Prostate gland (tissue), 2 donors: ENCODE measurements around the gene PDGFA. TPM values are rescaled to one million over a fixed set of nuclear protein-coding genes. Genes with fewer than 3 reads are reported as not detected.

Experiments used
- DNase-seq: peaks from one replicate; pipeline ENCODE4 v3.0.0-alpha.2; 2019; ENCODE audit warnings: low spot score
- H3K27ac ChIP-seq, 2 donors: fragments of 200-600 bp; sonication (generic); 2 replicates each; pipeline ENCODE4 v1.5.1; 2017 to 2019
- H3K27me3 ChIP-seq: fragments of 200-600 bp; sonication (generic); replicated peaks from 2 replicates; pipeline ENCODE4 v1.5.1; 2019; ENCODE audit not compliant: insufficient read depth
- H3K36me3 ChIP-seq, 2 donors: fragments of 200-600 bp; sonication (generic); 1 replicate in 1 of 2; 2 replicates in 1 of 2; pipeline versions ENCODE4 v1.5.1 to v1.8.1; 2017 to 2019
- H3K4me1 ChIP-seq: fragments of 200-600 bp; sonication (generic); replicated peaks from 2 replicates; pipeline ENCODE4 v1.5.1; 2019
- H3K4me3 ChIP-seq, 2 donors: fragments of 200-600 bp; sonication (generic); 2 replicates each; pipeline ENCODE4 v1.5.1; 2017 to 2019
- H3K9me3 ChIP-seq: fragments of 200-600 bp; sonication (generic); 2 replicates; pipeline ENCODE4 v1.5.1; 2017
- POLR2A ChIP-seq: fragments of 450-650 bp; IDR thresholded peaks from one replicate; pipeline ENCODE4 v1.6.1; 2016; ENCODE audit warnings: antibody characterized with exemption, mild to moderate bottlenecking
- POLR2AphosphoS5 ChIP-seq: sonication (generic); formaldehyde crosslinking; IDR thresholded peaks from one replicate; pipeline ENCODE4 v1.6.1; 2017; ENCODE audit warnings: antibody characterized with exemption
- whole genome bisulfite sequencing: methylation state at CpG from one replicate; pipeline ENCODE4 v1.1.5; 2018; 5-methylcytosine and 5-hydroxymethylcytosine counted together
- intact Hi-C: fragments of 100-400 bp; cut with DNase I; formaldehyde crosslinking; loops from one replicate; pipeline ENCODE4 v1.14.2; 2022
- total RNA-seq, 2 donors: library from RNA; depleted of rRNA; stranded (reverse); fragments of >200 nt; gene quantifications; one replicate each; pipeline ENCODE4 v1.1.0, GENCODE V29; 2016
- TF ChIP-seq, protein P1 (sequence below), 4 experiments: fragments of 200-600 bp in 2 of 4; fragments of 450-650 bp in 2 of 4; sonication (generic) in 2 of 4; IDR thresholded peaks; 1 replicate in 3 of 4; 2 replicates in 1 of 4; pipeline ENCODE4 v1.5.1; 2016 to 2019; ENCODE audit warnings: antibody characterized with exemption in 4 of 4, mild to moderate bottlenecking in 2 of 4, moderate library complexity in 2 of 4

PDGFA gene
- total RNA-seq, 2 donors from 2014 or later: 40.4 to 75.0 TPM

DNA sequence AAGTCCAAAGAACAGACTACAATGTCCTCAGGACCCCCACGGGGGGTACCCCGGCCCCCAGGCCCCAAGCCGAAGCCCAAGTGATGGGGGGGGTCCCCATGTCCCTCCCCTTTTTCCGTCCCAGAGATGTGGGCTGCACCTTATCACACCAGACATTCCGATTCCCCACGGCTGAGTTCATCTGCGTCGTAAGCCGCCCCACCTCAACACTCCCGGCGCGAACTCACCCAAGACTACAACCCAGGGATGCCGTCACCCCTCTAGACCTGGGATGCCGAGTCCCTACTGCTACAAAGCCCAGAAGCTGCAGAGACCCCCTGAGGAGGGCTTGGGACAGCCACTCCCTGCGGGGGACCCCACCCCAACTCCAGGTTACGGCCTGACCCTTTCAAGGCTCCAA is 14.5 kb downstream of the PDGFA start:
- H3K27me3 ChIP-seq: no peaks in the 10 kb centered on the region
- no peaks in the 10 kb centered on the region for H3K4me1 ChIP-seq
- peaks cover 0 to 6% of the 10 kb centered on the region in 2 donors for H3K36me3 ChIP-seq
- DNase-seq: no peak
- H3K27ac ChIP-seq: peak overlapping the region; percentile 9 to 11
- 75% methylated on average over 16 of the region's 16 CpGs for WGBS
- TF ChIP-seq, protein P1, sequence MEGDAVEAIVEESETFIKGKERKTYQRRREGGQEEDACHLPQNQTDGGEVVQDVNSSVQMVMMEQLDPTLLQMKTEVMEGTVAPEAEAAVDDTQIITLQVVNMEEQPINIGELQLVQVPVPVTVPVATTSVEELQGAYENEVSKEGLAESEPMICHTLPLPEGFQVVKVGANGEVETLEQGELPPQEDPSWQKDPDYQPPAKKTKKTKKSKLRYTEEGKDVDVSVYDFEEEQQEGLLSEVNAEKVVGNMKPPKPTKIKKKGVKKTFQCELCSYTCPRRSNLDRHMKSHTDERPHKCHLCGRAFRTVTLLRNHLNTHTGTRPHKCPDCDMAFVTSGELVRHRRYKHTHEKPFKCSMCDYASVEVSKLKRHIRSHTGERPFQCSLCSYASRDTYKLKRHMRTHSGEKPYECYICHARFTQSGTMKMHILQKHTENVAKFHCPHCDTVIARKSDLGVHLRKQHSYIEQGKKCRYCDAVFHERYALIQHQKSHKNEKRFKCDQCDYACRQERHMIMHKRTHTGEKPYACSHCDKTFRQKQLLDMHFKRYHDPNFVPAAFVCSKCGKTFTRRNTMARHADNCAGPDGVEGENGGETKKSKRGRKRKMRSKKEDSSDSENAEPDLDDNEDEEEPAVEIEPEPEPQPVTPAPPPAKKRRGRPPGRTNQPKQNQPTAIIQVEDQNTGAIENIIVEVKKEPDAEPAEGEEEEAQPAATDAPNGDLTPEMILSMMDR (IDR thresholded peaks at IDR 0.05): no peak
- TF ChIP-seq POLR2A (no peak), POLR2AphosphoS5 (no peak)
- H3K9me3 ChIP-seq: no peaks in the 10 kb centered on the region
- H3K4me3 ChIP-seq: no peak overlapping the region
- intact Hi-C loops: no loop called here

DNA sequence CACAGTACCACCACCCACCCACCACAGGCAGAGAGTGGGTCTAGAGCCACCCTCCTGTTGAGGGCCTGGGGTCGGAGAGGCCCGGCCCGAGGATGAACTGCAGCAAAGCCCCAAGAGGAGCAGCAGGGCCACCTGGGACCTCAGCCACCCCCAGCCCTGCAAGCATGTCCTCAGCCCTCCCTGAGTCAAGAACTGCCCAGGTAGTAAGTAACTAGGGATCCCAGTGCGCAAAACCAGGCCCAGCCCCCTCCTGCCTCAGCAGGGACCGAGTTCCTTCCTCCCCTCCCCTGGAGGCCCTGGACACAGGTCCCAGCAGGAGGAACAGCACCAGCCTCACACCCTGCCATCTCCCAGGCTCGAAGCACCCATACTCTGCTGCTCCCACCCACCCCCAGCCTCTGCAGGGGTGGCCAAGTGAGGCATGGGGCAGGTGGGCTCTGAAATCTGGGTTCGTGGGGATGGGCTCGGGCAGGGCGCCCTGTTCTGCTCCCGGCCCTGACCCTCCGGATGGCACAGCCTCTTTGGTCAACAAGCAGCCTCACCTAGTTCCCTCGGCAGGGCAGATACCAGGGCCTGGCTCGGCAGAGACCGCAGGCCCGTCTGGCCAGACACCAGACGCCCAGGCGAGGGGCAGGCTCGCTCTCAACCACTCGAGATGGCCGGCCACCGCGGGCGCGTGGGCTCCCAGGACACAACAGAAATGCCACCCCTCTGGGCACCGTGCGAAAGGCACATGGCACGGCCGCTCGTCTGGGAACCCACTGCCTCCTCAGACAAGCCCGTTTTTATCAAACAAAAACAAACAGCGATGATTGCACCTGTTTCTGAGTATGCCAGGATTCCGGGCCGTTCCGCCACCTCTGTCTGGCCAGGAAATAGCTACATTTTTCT is 15.2 kb downstream of the PDGFA start:
- H3K27me3 ChIP-seq: no peaks in the 10 kb centered on the region
- peaks cover 0 to 6% of the 10 kb centered on the region in 2 donors for H3K36me3 ChIP-seq
- H3K4me3 ChIP-seq: no peak overlapping the region
- TF ChIP-seq POLR2AphosphoS5 (no peak), POLR2A (no peak)
- TF ChIP-seq, protein P1 (IDR thresholded peaks at IDR 0.05): no peak
- H3K27ac ChIP-seq: peak overlapping the region; percentile 11 to 15
- intact Hi-C loops: no loop called here
- WGBS: 68% methylated on average over 34 of the region's 34 CpGs
- H3K9me3 ChIP-seq: no peaks in the 10 kb centered on the region
- no peaks in the 10 kb centered on the region for H3K4me1 ChIP-seq
- DNase-seq: no peak

DNA sequence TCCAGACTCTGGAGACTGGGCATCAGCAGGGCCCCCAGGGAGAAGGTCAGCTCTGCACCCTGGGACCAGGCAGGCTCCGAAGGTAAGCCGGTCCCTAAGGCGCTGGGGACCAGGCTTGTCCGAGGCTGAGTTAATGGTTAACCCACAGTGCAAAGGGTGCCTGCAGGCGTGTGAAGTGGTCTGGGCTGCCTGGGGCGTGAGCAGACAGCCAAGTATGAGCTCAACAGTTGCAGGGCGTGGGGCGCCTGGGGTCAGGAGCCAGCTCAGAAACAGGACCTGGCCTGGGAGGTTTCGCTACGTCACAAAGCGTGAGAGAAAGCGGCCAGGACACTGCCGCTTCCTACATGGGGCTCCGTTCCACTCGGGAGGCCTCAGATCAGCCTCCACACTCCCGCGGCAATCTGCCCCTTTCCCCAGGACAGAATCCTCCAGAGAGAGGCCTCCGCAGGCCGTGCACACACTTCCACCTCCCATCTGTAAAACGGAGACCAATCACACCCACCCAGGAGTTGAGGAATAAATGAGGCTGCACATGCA is 16.0 kb downstream of the PDGFA start:
- WGBS: 68% methylated on average over 20 of the region's 20 CpGs
- no peak for DNase-seq
- no peaks in the 10 kb centered on the region for H3K27me3 ChIP-seq
- H3K4me3 ChIP-seq: no peak overlapping the region
- peaks cover 0 to 6% of the 10 kb centered on the region in 2 donors for H3K36me3 ChIP-seq
- H3K27ac ChIP-seq: peak overlapping the region in 1 of 2 donors; percentile 15
- no peak for TF ChIP-seq POLR2AphosphoS5
- no peak for TF ChIP-seq POLR2A
- TF ChIP-seq, protein P1 (IDR thresholded peaks at IDR 0.05): no peak
- intact Hi-C loops: no loop called here
- H3K9me3 ChIP-seq: no peaks in the 10 kb centered on the region
- H3K4me1 ChIP-seq: no peaks in the 10 kb centered on the region

DNA sequence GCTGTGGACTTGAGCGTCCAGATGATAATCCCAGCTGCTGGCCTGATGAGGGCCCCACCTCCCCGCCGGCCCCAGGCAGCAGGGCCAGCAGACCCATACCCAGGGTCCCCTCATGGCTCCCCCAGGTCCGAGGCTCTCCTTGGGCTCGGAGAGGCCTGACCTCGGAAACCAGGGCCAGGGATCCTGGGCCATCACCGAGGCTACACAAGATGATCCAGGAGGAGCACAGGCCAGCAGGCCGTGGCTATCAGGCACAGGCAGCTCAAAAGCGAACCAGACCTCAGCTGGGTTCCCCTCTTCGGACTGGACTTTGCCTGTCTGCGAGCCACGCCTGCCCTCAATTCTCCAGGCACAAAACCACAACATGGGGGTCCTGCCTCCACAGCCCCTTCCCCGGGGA is 17.4 kb downstream of the PDGFA start:
- H3K27ac ChIP-seq: no peak overlapping the region
- no peaks in the 10 kb centered on the region for H3K9me3 ChIP-seq
- no peaks in the 10 kb centered on the region for H3K27me3 ChIP-seq
- 89% methylated on average over 13 of the region's 13 CpGs for WGBS
- no peaks in the 10 kb centered on the region for H3K36me3 ChIP-seq
- intact Hi-C loops: no loop called here
- H3K4me1 ChIP-seq: no peaks in the 10 kb centered on the region
- DNase-seq: no peak
- H3K4me3 ChIP-seq: no peak overlapping the region
- TF ChIP-seq, protein P1 (IDR thresholded peaks at IDR 0.05): no peak
- TF ChIP-seq POLR2A (no peak), POLR2AphosphoS5 (no peak)
